ENCODE results near the gene NEK6.

NEK6 gene

GRCh38 chr9:124361128-124361527, 103.4 kb downstream of the NEK6 start:
- no peak overlapping the region for H3K9ac ChIP-seq (ENCODE audit: low read depth, low read length)
- no peaks in the 10 kb centered on the region for H3K9me3 ChIP-seq (ENCODE audit: control insufficient read depth, insufficient read depth, low read length)
- H3K36me3 ChIP-seq (ENCODE audit: insufficient read depth, low read length), result peaks cover 4% of the 10 kb centered on the region; the same call in 1 of the 2 replicates
- peaks cover 4% of the 10 kb centered on the region; the same call in 1 of the 2 replicates for H3K4me1 ChIP-seq (ENCODE audit: insufficient read depth, low read length)

- H3K9me3 ChIP-seq (ENCODE audit: control insufficient read depth, insufficient read depth, low read length), result no peaks in the 10 kb centered on the region
- no peak overlapping the region for H3K9ac ChIP-seq (ENCODE audit: low read depth, low read length)
- no peaks in the 10 kb centered on the region for H3K36me3 ChIP-seq (ENCODE audit: insufficient read depth, low read length)
- H3K4me1 ChIP-seq (ENCODE audit: insufficient read depth, low read length), result no peaks in the 10 kb centered on the region
Measured at GRCh38 chr9:124363326-124364096, 105.8 kb downstream of the NEK6 start.

GRCh38 chr9:124364141-124364540, 106.4 kb downstream of the NEK6 start:
- no peaks in the 10 kb centered on the region for H3K4me1 ChIP-seq (ENCODE audit: insufficient read depth, low read length)
- no peaks in the 10 kb centered on the region for H3K9me3 ChIP-seq (ENCODE audit: control insufficient read depth, insufficient read depth, low read length)
- H3K9ac ChIP-seq (ENCODE audit: low read depth, low read length), result no peak overlapping the region
- H3K36me3 ChIP-seq (ENCODE audit: insufficient read depth, low read length), result no peaks in the 10 kb centered on the region

GRCh38 chr9:124365036-124365435, 107.3 kb downstream of the NEK6 start:
- Histone ChIP-seq H3K9me3 (ENCODE audit: control insufficient read depth, insufficient read depth, low read length) (no peaks in the 10 kb centered on the region), H3K4me1 (ENCODE audit: insufficient read depth, low read length) (no peaks in the 10 kb centered on the region), H3K9ac (ENCODE audit: low read depth, low read length) (no peak overlapping the region), H3K36me3 (ENCODE audit: insufficient read depth, low read length) (no peaks in the 10 kb centered on the region)

- H3K9ac ChIP-seq (ENCODE audit: low read depth, low read length), result no peak overlapping the region
- no peaks in the 10 kb centered on the region for H3K9me3 ChIP-seq (ENCODE audit: control insufficient read depth, insufficient read depth, low read length)
- H3K4me1 ChIP-seq (ENCODE audit: insufficient read depth, low read length), result 0 out of 2 replicates have a peak, but pooled peaks cover under 1% of the 10 kb centered on the region
- no peaks in the 10 kb centered on the region for H3K36me3 ChIP-seq (ENCODE audit: insufficient read depth, low read length)
Measured at GRCh38 chr9:124366476-124367220, 108.9 kb downstream of the NEK6 start.

- Histone ChIP-seq H3K36me3 (ENCODE audit: insufficient read depth, low read length) (no peaks in the 10 kb centered on the region), H3K9ac (ENCODE audit: low read depth, low read length) (no peak overlapping the region), H3K4me1 (ENCODE audit: insufficient read depth, low read length) (peaks cover 5% of the 10 kb centered on the region; the same call in 1 of the 2 replicates), H3K9me3 (ENCODE audit: control insufficient read depth, insufficient read depth, low read length) (no peaks in the 10 kb centered on the region)
Measured at GRCh38 chr9:124368692-124369091, 110.9 kb downstream of the NEK6 start.

- no peaks in the 10 kb centered on the region; the same call in 1 of the 2 replicates for H3K9me3 ChIP-seq (ENCODE audit: control insufficient read depth, insufficient read depth, low read length)
- H3K9ac ChIP-seq (ENCODE audit: low read depth, low read length), result no peak overlapping the region
- no peaks in the 10 kb centered on the region for H3K36me3 ChIP-seq (ENCODE audit: insufficient read depth, low read length)
Measured at GRCh38 chr9:124369231-124369797, 111.6 kb downstream of the NEK6 start.

GRCh38 chr9:124370896-124371582, 113.3 kb downstream of the NEK6 start:
- H3K9me3 ChIP-seq (ENCODE audit: control insufficient read depth, insufficient read depth, low read length), result no peaks in the 10 kb centered on the region; the same call in 1 of the 2 replicates
- H3K9ac ChIP-seq (ENCODE audit: low read depth, low read length), result no peak overlapping the region
- H3K4me1 ChIP-seq (ENCODE audit: insufficient read depth, low read length), result peaks cover 5% of the 10 kb centered on the region; the same call in 1 of the 2 replicates
- no peaks in the 10 kb centered on the region for H3K36me3 ChIP-seq (ENCODE audit: insufficient read depth, low read length)

More at GRCh38 chr9:124369231-124369797, 111.6 kb downstream of the NEK6 start:
- H3K4me1 ChIP-seq (ENCODE audit: insufficient read depth, low read length), result peaks cover 5% of the 10 kb centered on the region; the same call in 1 of the 2 replicates

GRCh38 chr9:124372038-124372437, 114.3 kb downstream of the NEK6 start:
- Histone ChIP-seq H3K9ac (ENCODE audit: low read depth, low read length) (no peak overlapping the region), H3K36me3 (ENCODE audit: insufficient read depth, low read length) (no peaks in the 10 kb centered on the region; the same call in 1 of the 2 replicates), H3K9me3 (ENCODE audit: control insufficient read depth, insufficient read depth, low read length) (no peaks in the 10 kb centered on the region; the same call in 1 of the 2 replicates), H3K4me1 (ENCODE audit: insufficient read depth, low read length) (peaks cover 5% of the 10 kb centered on the region; the same call in 1 of the 2 replicates)

GRCh38 chr9:124373386-124373785, 115.6 kb downstream of the NEK6 start:
- Histone ChIP-seq H3K9ac (ENCODE audit: low read depth, low read length) (no peak overlapping the region), H3K4me1 (ENCODE audit: insufficient read depth, low read length) (peaks cover 5% of the 10 kb centered on the region; the same call in 1 of the 2 replicates), H3K36me3 (ENCODE audit: insufficient read depth, low read length) (no peaks in the 10 kb centered on the region; the same call in 1 of the 2 replicates), H3K9me3 (ENCODE audit: control insufficient read depth, insufficient read depth, low read length) (no peaks in the 10 kb centered on the region; the same call in 1 of the 2 replicates)

- peaks cover 5% of the 10 kb centered on the region; the same call in 1 of the 2 replicates for H3K4me1 ChIP-seq (ENCODE audit: insufficient read depth, low read length)
- no peaks in the 10 kb centered on the region; the same call in 1 of the 2 replicates for H3K36me3 ChIP-seq (ENCODE audit: insufficient read depth, low read length)
- no peaks in the 10 kb centered on the region; the same call in 1 of the 2 replicates for H3K9me3 ChIP-seq (ENCODE audit: control insufficient read depth, insufficient read depth, low read length)
- no peak overlapping the region for H3K9ac ChIP-seq (ENCODE audit: low read depth, low read length)
Measured at GRCh38 chr9:124373851-124374250, 116.1 kb downstream of the NEK6 start.

GRCh38 chr9:124375726-124376125, 118.0 kb downstream of the NEK6 start:
- Histone ChIP-seq H3K4me1 (ENCODE audit: insufficient read depth, low read length) (peaks cover 5% of the 10 kb centered on the region; the same call in 1 of the 2 replicates), H3K9ac (ENCODE audit: low read depth, low read length) (no peak overlapping the region), H3K9me3 (ENCODE audit: control insufficient read depth, insufficient read depth, low read length) (no peaks in the 10 kb centered on the region; the same call in 1 of the 2 replicates), H3K36me3 (ENCODE audit: insufficient read depth, low read length) (no peaks in the 10 kb centered on the region; the same call in 1 of the 2 replicates)

- H3K36me3 ChIP-seq (ENCODE audit: insufficient read depth, low read length), result no peaks in the 10 kb centered on the region; the same call in 1 of the 2 replicates
- no peaks in the 10 kb centered on the region; the same call in 1 of the 2 replicates for H3K9me3 ChIP-seq (ENCODE audit: control insufficient read depth, insufficient read depth, low read length)
- peaks cover 5% of the 10 kb centered on the region; the same call in 1 of the 2 replicates for H3K4me1 ChIP-seq (ENCODE audit: insufficient read depth, low read length)
- no peak overlapping the region for H3K9ac ChIP-seq (ENCODE audit: low read depth, low read length)
Measured at GRCh38 chr9:124376329-124376728, 118.6 kb downstream of the NEK6 start.

All from ES-I3 (cell line).